H9 (cell line): ENCODE results near the gene ACTR2. TPM values are rescaled to one million over a fixed set of nuclear protein-coding genes. Genes with fewer than 3 reads are reported as not detected.

ENCODE experiments used
- DNase-seq: peaks from one replicate; pipeline ENCODE4 v3.0.0-alpha.2; 2017
- H2AFZ ChIP-seq: one replicate; pipeline ENCODE4 v1.6.1; 2013; ENCODE audit warnings: mild to moderate bottlenecking, low read length, control low read depth, moderate library complexity
- H2AK5ac ChIP-seq: 2 replicates; pipeline ENCODE4 v1.6.1; 2013; ENCODE audit warnings: low read length, control low read depth, mixed read lengths; ENCODE audit not compliant: insufficient read length
- H2BK120ac ChIP-seq: one replicate; pipeline ENCODE4 v1.6.1; 2013; ENCODE audit warnings: low read depth, mild to moderate bottlenecking, low read length, control low read depth, inconsistent platforms; ENCODE audit not compliant: poor library complexity, severe bottlenecking
- H2BK12ac ChIP-seq: 2 replicates; pipeline ENCODE4 v1.6.1; 2013; ENCODE audit warnings: low read length, control low read depth, mixed read lengths, low read depth; ENCODE audit not compliant: insufficient read length
- H2BK15ac ChIP-seq: 2 replicates; pipeline ENCODE4 v1.6.1; 2013; ENCODE audit warnings: low read depth, low read length, control low read depth
- H2BK20ac ChIP-seq: one replicate; pipeline ENCODE4 v1.6.1; 2013; ENCODE audit warnings: low read depth, mild to moderate bottlenecking, low read length, control low read depth, inconsistent platforms; ENCODE audit not compliant: poor library complexity, severe bottlenecking
- H2BK5ac ChIP-seq: 2 replicates; pipeline ENCODE4 v1.6.1; 2013; ENCODE audit warnings: low read length, control low read depth, mixed read lengths; ENCODE audit not compliant: insufficient read length
- H3K14ac ChIP-seq: 2 replicates; pipeline ENCODE4 v1.6.1; 2013; ENCODE audit warnings: low read length, control low read depth; ENCODE audit not compliant: insufficient read depth
- H3K18ac ChIP-seq: 2 replicates; pipeline ENCODE4 v1.6.1; 2013; ENCODE audit warnings: low read depth, mild to moderate bottlenecking, mixed read lengths, low read length, control low read depth; ENCODE audit not compliant: insufficient read length
- H3K23ac ChIP-seq: 2 replicates; pipeline ENCODE4 v1.6.1; 2013; ENCODE audit warnings: low read length, control low read depth, mixed read lengths, low read depth; ENCODE audit not compliant: insufficient read length
- H3K23me2 ChIP-seq: 2 replicates; pipeline ENCODE4 v1.6.1; 2013; ENCODE audit warnings: low read depth, mild to moderate bottlenecking, mixed read lengths, low read length, control low read depth; ENCODE audit not compliant: insufficient read length, poor library complexity, severe bottlenecking
- H3K27ac ChIP-seq: 2 replicates; pipeline ENCODE4 v1.5.1; 2013; ENCODE audit warnings: low read length, control low read depth, mixed read lengths, low read depth; ENCODE audit not compliant: insufficient read length
- H3K27me3 ChIP-seq: 2 replicates; pipeline ENCODE4 v1.6.1; 2013; ENCODE audit warnings: low read length, control low read depth, inconsistent platforms; ENCODE audit not compliant: insufficient read depth
- H3K4ac ChIP-seq: 2 replicates; pipeline ENCODE4 v1.6.1; 2013; ENCODE audit warnings: low read depth, mild to moderate bottlenecking, control low read depth, inconsistent platforms, low read length, moderate library complexity
- H3K4me1 ChIP-seq: 2 replicates; pipeline ENCODE4 v1.6.1; 2013; ENCODE audit warnings: low read length, control low read depth, inconsistent platforms; ENCODE audit not compliant: insufficient read depth
- H3K4me2 ChIP-seq: 2 replicates; pipeline ENCODE4 v1.6.1; 2013; ENCODE audit warnings: low read length, control low read depth, mixed read lengths; ENCODE audit not compliant: insufficient read length, insufficient read depth
- H3K56ac ChIP-seq: 2 replicates; pipeline ENCODE4 v1.6.1; 2013; ENCODE audit warnings: low read depth, mild to moderate bottlenecking, mixed read lengths, low read length, control low read depth; ENCODE audit not compliant: insufficient read length
- H3K79me1 ChIP-seq: 2 replicates; pipeline ENCODE4 v1.6.1; 2013; ENCODE audit warnings: low read depth, mild to moderate bottlenecking, moderate library complexity, low read length, control low read depth, inconsistent platforms; ENCODE audit not compliant: insufficient read depth, poor library complexity, severe bottlenecking
- H3K79me2 ChIP-seq: 2 replicates; pipeline ENCODE4 v1.6.1; 2013; ENCODE audit warnings: low read length, control low read depth, inconsistent platforms; ENCODE audit not compliant: insufficient read depth
- H3K9ac ChIP-seq: 2 replicates; pipeline ENCODE4 v1.6.1; 2013; ENCODE audit warnings: low read length, control low read depth, mixed read lengths; ENCODE audit not compliant: insufficient read length; ENCODE audit errors: extremely low read depth
- H3K9me3 ChIP-seq: one replicate; pipeline ENCODE4 v1.6.1; 2013; ENCODE audit warnings: low read depth, low read length, inconsistent platforms; ENCODE audit not compliant: control insufficient read depth
- H3T11ph ChIP-seq: one replicate; pipeline ENCODE4 v1.6.1; 2013; ENCODE audit warnings: mild to moderate bottlenecking, low read length, control low read depth, inconsistent platforms
- H4K20me1 ChIP-seq: one replicate; pipeline ENCODE4 v1.6.1; 2013; ENCODE audit not compliant: control insufficient read depth, insufficient read length, insufficient read depth
- H4K5ac ChIP-seq: 2 replicates; pipeline ENCODE4 v1.6.1; 2013; ENCODE audit warnings: low read depth, mild to moderate bottlenecking, mixed read lengths, low read length, control low read depth; ENCODE audit not compliant: insufficient read length
- H4K8ac ChIP-seq: replicated peaks from 2 replicates; pipeline ENCODE4 v1.6.1; 2013; ENCODE audit warnings: low read length, control low read depth, mixed read lengths, low read depth; ENCODE audit not compliant: insufficient read length
- H4K91ac ChIP-seq: 2 replicates; pipeline ENCODE4 v1.6.1; 2013; ENCODE audit warnings: low read depth, mild to moderate bottlenecking, moderate library complexity, mixed read lengths, low read length, control low read depth; ENCODE audit not compliant: insufficient read length
- H3K27ac Mint-ChIP-seq, 3 experiments: 2 replicates in 2 of 3; 3 replicates in 1 of 3; pipeline ENCODE4 v1.8.0; 2020 to 2021; ENCODE audit warnings: mixed read lengths in 3 of 3, mild to moderate bottlenecking in 1 of 3, moderate library complexity in 1 of 3
- H3K27me3 Mint-ChIP-seq: 2 replicates; pipeline ENCODE4 v1.8.0; 2021; ENCODE audit warnings: low read depth, mild to moderate bottlenecking, moderate library complexity, mixed read lengths
- H3K36me3 Mint-ChIP-seq, 3 experiments: 2 replicates in 2 of 3; 3 replicates in 1 of 3; pipeline ENCODE4 v1.8.0; 2020 to 2021; ENCODE audit warnings: low read depth in 3 of 3, mixed read lengths in 3 of 3; ENCODE audit not compliant: insufficient read depth in 1 of 3
- H3K4me1 Mint-ChIP-seq, 2 experiments: 2 replicates each; pipeline ENCODE4 v1.8.0; 2020; ENCODE audit warnings: mixed read lengths in 2 of 2
- H3K4me3 Mint-ChIP-seq, 2 experiments: 2 replicates in 1 of 2; 3 replicates in 1 of 2; pipeline ENCODE4 v1.8.0; 2020 to 2021; ENCODE audit warnings: mild to moderate bottlenecking in 2 of 2, mixed read lengths in 2 of 2, moderate library complexity in 1 of 2
- H3K9me3 Mint-ChIP-seq, 2 experiments: 2 replicates in 1 of 2; 3 replicates in 1 of 2; pipeline ENCODE4 v1.8.0; 2020; ENCODE audit warnings: mild to moderate bottlenecking in 2 of 2, mixed read lengths in 2 of 2, moderate library complexity in 1 of 2
- CTCF ChIP-seq: fragments of 200-600 bp; sonication (generic); conservative IDR thresholded peaks from 3 replicates; pipeline ENCODE4 v1.8.0; 2021; ENCODE audit warnings: antibody characterized with exemption, mild to moderate bottlenecking
- WGBS: extraction: QIAGEN DNeasy Blood & Tissue Kit; methylation state at CpG from one replicate; pipeline ENCODE4 v1.1.7; 2013; ENCODE audit warnings: missing lambda C conversion rate, low lambda C conversion rate, mixed read lengths; ENCODE audit not compliant: insufficient read length; ENCODE audit errors: extremely low coverage; 5-methylcytosine and 5-hydroxymethylcytosine counted together
- total RNA-seq: library from RNA; stranded (reverse); gene quantifications from 2 replicates; pipeline ENCODE4 v1.2.1, GENCODE V29; 2021

Gene ACTR2
- total RNA-seq, 1 experiment from 2014 or later: 176 TPM

- H3K4me3 Mint-ChIP-seq: no peak overlapping the region
- Histone ChIP-seq H2BK15ac (no peak overlapping the region), H3K9me3 (no peaks in the 10 kb centered on the region), H3K14ac (no peak overlapping the region), H3K4ac (no peak overlapping the region), H3T11ph (no peak overlapping the region), H3K18ac (no peak overlapping the region), H2BK12ac (no peak overlapping the region), H3K27me3 (no peaks in the 10 kb centered on the region), H4K20me1 (no peaks in the 10 kb centered on the region), H3K9ac (no peak overlapping the region), H4K91ac (no peak overlapping the region), H4K5ac (no peak overlapping the region), H3K79me2 (no peaks in the 10 kb centered on the region), H4K8ac (no peak overlapping the region), H3K27ac (no peak overlapping the region), H2AFZ (no peak overlapping the region), H2BK5ac (no peak overlapping the region), H2BK20ac (no peak overlapping the region), H2BK120ac (no peak overlapping the region), H3K23ac (no peak overlapping the region), H3K56ac (no peak overlapping the region), H3K4me2 (no peak overlapping the region), H2AK5ac (no peak overlapping the region), H3K4me1 (peaks cover 3% of the 10 kb centered on the region; the same call in 1 of the 2 replicates), H3K23me2 (no peaks in the 10 kb centered on the region), H3K79me1 (no peaks in the 10 kb centered on the region)
- no peak for DNase-seq
- H3K9me3 Mint-ChIP-seq: no peaks in the 10 kb centered on the region
- H3K36me3 Mint-ChIP-seq: no peaks in the 10 kb centered on the region
- no peak overlapping the region for H3K27ac Mint-ChIP-seq
- no peak for TF ChIP-seq CTCF
- peaks cover 66% of the 10 kb centered on the region for H3K27me3 Mint-ChIP-seq
- WGBS: no CpG with 5 or more reads among the region's 9 CpGs
- H3K4me1 Mint-ChIP-seq: peaks cover 23 to 33% of the 10 kb centered on the region in 2 experiments
Observed at GRCh38 chr2:65297544-65297943, 69.9 kb downstream of the ACTR2 start.
